Caco-2 (cell line): Measurements from ENCODE around the gene EPHA4. TPM values are rescaled to one million over a fixed set of nuclear protein-coding genes. Genes with fewer than 3 reads are reported as not detected.
A peak's percentile ranks its signal among the peaks of the same experiment; 100 is the strongest.

Experiments
- BruUV-seq: library from RNA; stranded (reverse); fragments of 400-500 nt; replicated peaks from 2 replicates; lab custom pipeline; 2021; lab: Mats Ljungman, UMichigan
- CTCF ChIA-PET: fragments of 300-600 bp; sonication (Branson Sonifier 250); formaldehyde crosslinking; loops from one replicate; lab custom pipeline; 2022; ENCODE audit warnings: antibody characterized with exemption; lab: Charles Lee
- POLR2A ChIA-PET: fragments of 300-600 bp; sonication (Branson Sonifier 250); formaldehyde crosslinking; loops from one replicate; lab custom pipeline; 2022; ENCODE audit warnings: antibody characterized with exemption; lab: Charles Lee
- DNase-seq, 2 experiments: peaks; one replicate each; pipeline versions ENCODE4 v3.0.0 to v3.0.0-alpha.2; 2020 to 2022
- H3K27me3 ChIP-seq: replicated peaks from 2 replicates; pipeline ENCODE4 v1.6.0; 2011; ENCODE audit warnings: low read length; ENCODE audit not compliant: control insufficient read depth, insufficient read depth
- H3K36me3 ChIP-seq: 2 replicates; pipeline ENCODE4 v1.5.1; 2011; ENCODE audit warnings: low read length; ENCODE audit not compliant: control insufficient read depth, insufficient read depth
- H3K4me1 ChIP-seq: fragments of 250-450 bp; sonication (Bioruptor Pico); 2 replicates; pipeline ENCODE4 v1.5.1; 2020; ENCODE audit warnings: mild to moderate bottlenecking
- H3K4me3 ChIP-seq: 2 replicates; pipeline ENCODE4 v1.5.1; 2011; ENCODE audit warnings: low read depth, mild to moderate bottlenecking, control low read depth, low read length
- H3K9me3 ChIP-seq: fragments of 250-450 bp; sonication (Bioruptor Pico); 2 replicates; pipeline ENCODE4 v1.5.1; 2020; ENCODE audit warnings: mild to moderate bottlenecking, moderate library complexity
- H3K27ac Mint-ChIP-seq: one replicate; pipeline ENCODE4 v1.8.0; 2022; ENCODE audit warnings: mixed read lengths; ENCODE audit not compliant: unreplicated experiment
- H3K27me3 Mint-ChIP-seq: one replicate; pipeline ENCODE4 v1.8.0; 2022; ENCODE audit warnings: mixed read lengths; ENCODE audit not compliant: insufficient read depth, unreplicated experiment
- H3K36me3 Mint-ChIP-seq: one replicate; pipeline ENCODE4 v1.8.0; 2022; ENCODE audit warnings: mild to moderate bottlenecking, mixed read lengths; ENCODE audit not compliant: insufficient read depth, unreplicated experiment
- H3K4me1 Mint-ChIP-seq: one replicate; pipeline ENCODE4 v1.8.0; 2022; ENCODE audit warnings: low read depth, mixed read lengths; ENCODE audit not compliant: unreplicated experiment
- H3K4me3 Mint-ChIP-seq: one replicate; pipeline ENCODE4 v1.8.0; 2022; ENCODE audit warnings: mild to moderate bottlenecking, moderate library complexity, mixed read lengths; ENCODE audit not compliant: unreplicated experiment
- H3K9me3 Mint-ChIP-seq: one replicate; pipeline ENCODE4 v1.8.0; 2022; ENCODE audit warnings: mixed read lengths; ENCODE audit not compliant: unreplicated experiment
- CTCF ChIP-seq, 2 experiments: fragments of 200-600 bp in 1 of 2; IDR thresholded peaks; 1 replicate in 1 of 2; 2 replicates in 1 of 2; pipeline versions ENCODE4 v1.5.1 to v1.8.0; 2011 to 2022; ENCODE audit warnings: antibody characterized with exemption in 1 of 2, control low read depth in 1 of 2, inconsistent platforms in 1 of 2, low read depth in 1 of 2, low read length in 1 of 2, mild to moderate bottlenecking in 1 of 2, moderate library complexity in 1 of 2; ENCODE audit not compliant: insufficient read depth in 1 of 2, severe bottlenecking in 1 of 2, unreplicated experiment in 1 of 2
- intact Hi-C: fragments of 100-400 bp; cut with micrococcal nuclease; formaldehyde crosslinking; loops from one replicate; pipeline ENCODE4 v1.10.0; 2022; ENCODE audit not compliant: unreplicated experiment
- total RNA-seq: library from RNA; stranded (reverse); gene quantifications from 2 replicates; pipeline ENCODE4 v1.2.3, GENCODE V29; 2022

Gene EPHA4
- total RNA-seq, 1 experiment from 2014 or later: 95.5 TPM

GRCh38 chr2:221524158-221524557 is 47.9 kb downstream of the EPHA4 start:
- Histone ChIP-seq H3K4me3 (no peak overlapping the region), H3K27me3 (no peaks in the 10 kb centered on the region), H3K4me1 (peaks cover 47% of the 10 kb centered on the region), H3K36me3 (no peaks in the 10 kb centered on the region), H3K9me3 (no peaks in the 10 kb centered on the region)
- H3K9me3 Mint-ChIP-seq: no peaks in the 10 kb centered on the region
- no peak overlapping the region for H3K4me3 Mint-ChIP-seq
- BruUV-seq: no TSS peak
- peaks cover 48% of the 10 kb centered on the region for H3K36me3 Mint-ChIP-seq
- DNase-seq: no peak
- peaks cover 32% of the 10 kb centered on the region for H3K4me1 Mint-ChIP-seq
- no peaks in the 10 kb centered on the region for H3K27me3 Mint-ChIP-seq
- no peak for TF ChIP-seq CTCF (IDR thresholded peaks at IDR 0.05; ENCODE audit: insufficient read depth in 1 of 2, low read depth in 1 of 2, low read length in 1 of 2, severe bottlenecking in 1 of 2, unreplicated experiment in 1 of 2)
- no peak overlapping the region for H3K27ac Mint-ChIP-seq
- CTCF ChIA-PET: no interaction called here
- POLR2A ChIA-PET: no interaction called here
- intact Hi-C loops: no loop called here

GRCh38 chr2:221521233-221521845 is 50.8 kb downstream of the EPHA4 start:
- no peak for TF ChIP-seq CTCF (IDR thresholded peaks at IDR 0.05; ENCODE audit: insufficient read depth in 1 of 2, low read depth in 1 of 2, low read length in 1 of 2, severe bottlenecking in 1 of 2, unreplicated experiment in 1 of 2)
- Histone ChIP-seq H3K9me3 (no peaks in the 10 kb centered on the region), H3K4me1 (peaks cover 43% of the 10 kb centered on the region), H3K36me3 (no peaks in the 10 kb centered on the region), H3K4me3 (no peak overlapping the region), H3K27me3 (no peaks in the 10 kb centered on the region)
- no peaks in the 10 kb centered on the region for H3K9me3 Mint-ChIP-seq
- H3K27me3 Mint-ChIP-seq: no peaks in the 10 kb centered on the region
- no peak overlapping the region for H3K4me3 Mint-ChIP-seq
- no TSS peak for BruUV-seq
- DNase-seq: no peak
- POLR2A ChIA-PET: no interaction called here
- CTCF ChIA-PET: no interaction called here
- H3K4me1 Mint-ChIP-seq: peaks cover 8% of the 10 kb centered on the region
- intact Hi-C loops: no loop called here
- peaks cover 35% of the 10 kb centered on the region for H3K36me3 Mint-ChIP-seq
- H3K27ac Mint-ChIP-seq: no peak overlapping the region

- Histone ChIP-seq H3K27me3 (no peaks in the 10 kb centered on the region), H3K4me1 (peaks cover 43% of the 10 kb centered on the region), H3K9me3 (no peaks in the 10 kb centered on the region), H3K4me3 (no peak overlapping the region), H3K36me3 (no peaks in the 10 kb centered on the region)
- intact Hi-C loops: loop anchor here (1.0 to 5.0 kb wide), 4 partner anchors 8 to 448 kb away; no protein-coding TSS in a partner anchor
- CTCF ChIA-PET: interaction anchor here (0.8 to 1.6 kb wide), 3 partner anchors 14 to 71 kb away, joined by 3 to 5 read pairs (median 3); no protein-coding TSS in a partner anchor
- H3K4me1 Mint-ChIP-seq: peaks cover 8% of the 10 kb centered on the region
- peaks cover 25% of the 10 kb centered on the region for H3K36me3 Mint-ChIP-seq
- TF ChIP-seq CTCF (IDR thresholded peaks at IDR 0.05; ENCODE audit: insufficient read depth in 1 of 2, low read depth in 1 of 2, low read length in 1 of 2, severe bottlenecking in 1 of 2, unreplicated experiment in 1 of 2): no peak
- no peak overlapping the region for H3K27ac Mint-ChIP-seq
- no peaks in the 10 kb centered on the region for H3K27me3 Mint-ChIP-seq
- POLR2A ChIA-PET: interaction anchor here (0.5 kb wide), 1 partner anchor 10 kb away, joined by 3 read pairs; no protein-coding TSS in a partner anchor
- H3K4me3 Mint-ChIP-seq: no peak overlapping the region
- H3K9me3 Mint-ChIP-seq: no peaks in the 10 kb centered on the region
- DNase-seq: peak in 1 of 2 experiments; percentile 47
- no TSS peak for BruUV-seq
These were observed 53.0 kb downstream of the EPHA4 start for GRCh38 chr2:221518935-221519625.
